Fibroblast of the aortic adventitia (primary cell): ENCODE data around the gene THEM4. TPM values are rescaled to one million over a fixed set of nuclear protein-coding genes. Genes with fewer than 3 reads are reported as not detected.

Source experiments
- DNase-seq: peaks from one replicate; pipeline ENCODE4 v3.0.0-alpha.2; 2010; ENCODE audit warnings: low read depth
- H3K4me3 ChIP-seq: 2 replicates; pipeline ENCODE4 v1.5.1; 2011; ENCODE audit warnings: low read depth, mild to moderate bottlenecking, control low read depth, low read length, moderate library complexity
- CTCF ChIP-seq: IDR thresholded peaks from 2 replicates; pipeline ENCODE4 v1.5.1; 2011; ENCODE audit warnings: mild to moderate bottlenecking, low read length, control low read depth, inconsistent platforms; ENCODE audit not compliant: insufficient read depth
- total RNA-seq: library from RNA; depleted of rRNA; stranded (reverse); fragments of >200 nt; gene quantifications from 2 replicates; pipeline ENCODE4 v1.2.3, GENCODE V29; 2012; ENCODE audit warnings: low replicate concordance

THEM4 gene
- total RNA-seq, 1 donor, result 18.3 TPM

DNA sequence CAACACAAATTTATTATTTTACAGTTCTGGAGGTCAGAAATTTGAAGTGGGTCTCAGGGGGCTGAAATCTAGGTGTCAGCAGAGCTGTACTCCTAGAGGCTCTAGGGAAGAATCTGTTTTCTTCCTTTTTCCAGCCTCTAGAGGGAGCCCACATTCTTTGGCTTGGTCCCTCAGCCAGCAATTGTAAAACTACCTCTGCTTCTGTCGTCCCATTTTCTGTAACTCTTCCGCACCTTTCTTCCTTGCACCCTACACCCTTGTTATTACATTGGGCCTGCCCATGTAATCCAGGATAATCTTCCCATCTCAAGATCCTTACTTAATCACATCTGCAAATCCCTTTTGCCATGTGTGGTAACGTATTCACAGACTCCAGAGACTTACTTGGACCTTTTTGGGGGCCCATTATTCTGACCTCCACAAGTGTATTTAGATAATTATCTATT, 24.8 kb upstream of the THEM4 start:
- DNase-seq, result peak; percentile 78
- peak; percentile 91 for TF ChIP-seq CTCF
- no peak overlapping the region for H3K4me3 ChIP-seq

DNA sequence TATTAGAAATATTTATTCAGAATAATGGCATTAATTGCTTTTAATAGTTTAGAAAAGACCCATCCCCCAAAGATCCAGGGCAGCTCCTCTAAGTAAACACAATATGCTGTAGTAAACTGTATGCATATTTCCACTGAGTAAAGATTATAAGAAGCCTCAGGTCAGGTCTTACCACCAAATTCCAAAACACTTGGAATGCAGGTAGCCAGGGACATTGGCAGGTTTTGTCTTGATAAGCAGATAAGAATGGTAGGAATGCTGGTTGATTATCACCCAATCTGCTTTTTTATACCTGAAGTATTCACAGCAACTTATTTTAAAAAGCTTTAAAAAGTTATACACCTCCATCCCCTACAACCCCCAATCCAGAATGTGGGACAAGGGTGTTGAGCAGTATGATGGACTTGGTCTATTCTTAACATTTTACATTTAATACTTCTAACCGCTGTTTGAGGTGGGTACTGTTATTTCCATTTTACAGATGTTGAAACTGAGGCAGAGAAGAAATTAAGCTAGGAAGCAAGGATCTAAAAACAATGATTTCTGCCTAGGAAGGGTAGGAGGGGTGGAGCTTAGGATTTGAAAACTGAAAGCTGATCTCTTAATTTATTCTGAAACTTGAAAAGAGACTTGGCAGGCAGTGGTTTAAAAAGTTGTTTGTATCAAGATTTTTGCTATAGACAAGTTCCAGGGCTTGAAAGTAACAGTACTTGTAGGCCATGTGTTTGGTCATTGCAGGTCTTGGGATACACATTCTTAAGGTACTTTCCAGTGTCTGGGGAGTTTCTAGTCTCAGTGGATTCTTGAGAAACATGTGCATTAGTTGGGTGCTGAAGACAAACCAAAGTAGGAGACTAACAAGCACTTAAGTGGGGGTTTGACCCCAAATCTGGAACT, 15.6 kb upstream of the THEM4 start:
- no peak for TF ChIP-seq CTCF
- DNase-seq, result no peak
- H3K4me3 ChIP-seq, result no peak overlapping the region

- H3K4me3 ChIP-seq, result no peak overlapping the region
- DNase-seq, result no peak
- no peak for TF ChIP-seq CTCF
Observed at GRCh38 chr1:151923422-151923821, 14.1 kb upstream of the THEM4 start.

DNA sequence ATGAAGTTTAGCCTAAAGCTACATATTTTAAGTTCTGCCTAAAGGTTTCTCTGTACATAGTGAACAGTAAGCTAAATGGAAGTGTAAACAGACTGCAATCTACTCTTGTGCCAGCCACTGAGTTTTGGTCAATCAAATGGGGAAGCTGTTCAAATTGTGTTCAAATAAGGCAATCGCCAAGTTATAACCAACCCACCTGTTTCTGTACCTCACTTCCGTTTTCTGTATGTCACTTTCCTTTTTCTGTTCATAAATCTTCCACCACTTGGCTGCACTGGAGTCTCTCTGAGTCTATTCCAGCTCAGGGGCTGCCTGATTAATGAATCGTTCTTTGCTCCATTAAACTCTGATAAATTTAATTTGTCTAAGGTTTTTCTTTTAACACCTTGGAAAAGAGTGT, 10.8 kb upstream of the THEM4 start:
- no peak overlapping the region for H3K4me3 ChIP-seq
- DNase-seq, result no peak
- no peak for TF ChIP-seq CTCF

GRCh38 chr1:151918819-151919610, 9.7 kb upstream of the THEM4 start:
- no peak for DNase-seq
- TF ChIP-seq CTCF, result no peak
- H3K4me3 ChIP-seq, result no peak overlapping the region

- TF ChIP-seq CTCF, result no peak
- no peak overlapping the region for H3K4me3 ChIP-seq
- DNase-seq, result no peak
Observed at GRCh38 chr1:151918156-151918555, 8.8 kb upstream of the THEM4 start.
